ENCODE data around the gene PSMD13.

- TF ChIP-seq YY1 (IDR thresholded peaks at IDR 0.05; ENCODE audit: insufficient read depth, insufficient read length), result no peak
- no peak for TF ChIP-seq SUZ12 (IDR thresholded peaks at IDR 0.05; ENCODE audit: extremely low read depth, insufficient read depth, insufficient read length)
Measured at GRCh38 chr11:235180-235579, 1.6 kb upstream of the PSMD13 start.

Data from NT2/D1 (cell line).